Measurements from ENCODE around the gene HMX3. TPM values are rescaled to one million over a fixed set of nuclear protein-coding genes. Genes with fewer than 3 reads are reported as not detected.
A peak's percentile ranks its signal among the peaks of the same experiment; 100 is the strongest.

Gene HMX3
- total RNA-seq, 2 donors from 2014 or later: not detected

DNA sequence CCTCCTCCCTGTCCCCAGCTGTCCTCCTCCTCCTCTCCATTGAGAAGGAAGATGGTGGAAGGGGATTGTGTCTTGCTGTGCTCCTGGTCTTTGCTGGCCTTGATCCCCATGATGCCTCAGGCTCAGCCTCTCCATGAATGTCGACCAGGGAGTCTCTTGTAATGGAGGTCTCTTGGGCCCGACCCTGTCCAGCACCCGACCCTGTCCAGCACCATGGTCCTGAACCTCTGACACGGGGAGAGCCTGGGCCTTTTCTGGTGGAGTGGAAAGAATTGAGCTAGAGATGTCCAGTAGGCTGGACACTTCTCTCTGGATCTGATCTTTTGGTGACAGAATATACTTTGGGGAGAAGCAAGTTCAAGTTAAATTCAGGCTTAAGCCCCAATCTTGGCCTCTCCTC, 42.3 kb upstream of the HMX3 start:
- no peak for ATAC-seq
- DNase-seq: no peak
- intact Hi-C loops (cut with DNase I): no loop called here
- TF ChIP-seq, protein P1, sequence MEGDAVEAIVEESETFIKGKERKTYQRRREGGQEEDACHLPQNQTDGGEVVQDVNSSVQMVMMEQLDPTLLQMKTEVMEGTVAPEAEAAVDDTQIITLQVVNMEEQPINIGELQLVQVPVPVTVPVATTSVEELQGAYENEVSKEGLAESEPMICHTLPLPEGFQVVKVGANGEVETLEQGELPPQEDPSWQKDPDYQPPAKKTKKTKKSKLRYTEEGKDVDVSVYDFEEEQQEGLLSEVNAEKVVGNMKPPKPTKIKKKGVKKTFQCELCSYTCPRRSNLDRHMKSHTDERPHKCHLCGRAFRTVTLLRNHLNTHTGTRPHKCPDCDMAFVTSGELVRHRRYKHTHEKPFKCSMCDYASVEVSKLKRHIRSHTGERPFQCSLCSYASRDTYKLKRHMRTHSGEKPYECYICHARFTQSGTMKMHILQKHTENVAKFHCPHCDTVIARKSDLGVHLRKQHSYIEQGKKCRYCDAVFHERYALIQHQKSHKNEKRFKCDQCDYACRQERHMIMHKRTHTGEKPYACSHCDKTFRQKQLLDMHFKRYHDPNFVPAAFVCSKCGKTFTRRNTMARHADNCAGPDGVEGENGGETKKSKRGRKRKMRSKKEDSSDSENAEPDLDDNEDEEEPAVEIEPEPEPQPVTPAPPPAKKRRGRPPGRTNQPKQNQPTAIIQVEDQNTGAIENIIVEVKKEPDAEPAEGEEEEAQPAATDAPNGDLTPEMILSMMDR (IDR thresholded peaks at IDR 0.05): no peak
- TF ChIP-seq POLR2A (IDR thresholded peaks at IDR 0.05): no peak
- Histone ChIP-seq H3K4me3 (no peak overlapping the region), H3K9me3 (no peaks in the 10 kb centered on the region), H3K27ac (no peak overlapping the region), H3K27me3 (peaks cover 0 to 7% of the 10 kb centered on the region in 2 donors), H3K36me3 (replicated peaks in 1 of 2; ENCODE audit: insufficient read depth in 1 of 2, low read depth in 2 of 2) (no peaks in the 10 kb centered on the region), H3K4me1 (no peaks in the 10 kb centered on the region)
- WGBS, 2 donors: 49 to 58% methylated on average over 4 of the region's 4 CpGs

DNA sequence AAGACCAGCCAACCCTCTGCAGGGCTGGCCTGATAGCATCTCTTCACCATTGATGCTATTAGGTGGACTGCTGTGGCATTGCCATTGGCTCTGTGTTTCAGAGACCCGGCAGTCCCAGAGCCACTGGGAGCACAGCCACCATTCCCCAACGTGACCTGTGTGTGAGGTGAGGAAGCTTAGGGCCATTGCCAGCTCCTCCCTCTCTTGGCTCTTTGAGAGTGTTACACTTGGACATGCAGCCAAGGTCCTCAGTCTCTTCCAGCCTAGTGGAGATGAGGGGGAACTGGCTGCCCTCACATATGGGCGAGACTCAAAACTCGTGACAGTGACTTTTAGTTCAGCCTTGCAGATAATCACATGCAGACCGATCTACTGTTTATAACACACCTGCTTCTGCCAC, 39.3 kb upstream of the HMX3 start:
- Histone ChIP-seq H3K27ac (no peak overlapping the region), H3K4me3 (no peak overlapping the region), H3K9me3 (no peaks in the 10 kb centered on the region), H3K27me3 (peaks cover 0 to 7% of the 10 kb centered on the region in 2 donors), H3K4me1 (no peaks in the 10 kb centered on the region), H3K36me3 (replicated peaks in 1 of 2; ENCODE audit: insufficient read depth in 1 of 2, low read depth in 2 of 2) (no peaks in the 10 kb centered on the region)
- ATAC-seq: no peak
- WGBS, 2 donors: 60 to 68% methylated on average over 4 to 5 of the region's 5 CpGs
- TF ChIP-seq, protein P1 (IDR thresholded peaks at IDR 0.05): no peak
- no peak for TF ChIP-seq POLR2A (IDR thresholded peaks at IDR 0.05)
- intact Hi-C loops (cut with DNase I): no loop called here
- no peak for DNase-seq

DNA sequence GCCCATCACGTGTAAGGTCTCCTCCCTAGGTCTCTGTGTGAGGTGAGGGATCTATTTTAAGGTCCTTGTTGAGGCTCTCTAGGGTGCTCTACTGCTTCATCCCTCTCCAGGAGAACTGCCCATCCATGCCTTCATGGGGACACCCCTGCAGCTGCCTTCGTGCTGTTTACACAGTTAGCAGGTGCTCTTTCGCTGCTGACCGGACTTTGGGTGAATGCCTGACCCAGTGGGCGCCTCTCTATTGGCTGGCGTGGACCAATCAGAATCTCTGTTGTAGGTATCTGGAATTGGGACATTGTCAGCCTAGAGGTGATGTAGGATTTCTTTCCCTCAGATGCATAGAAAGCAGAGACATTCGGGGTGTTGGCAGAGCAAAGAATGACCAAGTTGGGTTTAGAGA, 38.7 kb upstream of the HMX3 start:
- WGBS, 2 donors: 56 to 62% methylated on average over 7 of the region's 7 CpGs
- H3K4me1 ChIP-seq: no peaks in the 10 kb centered on the region
- DNase-seq: no peak
- no peak for ATAC-seq
- peaks cover 0 to 7% of the 10 kb centered on the region in 2 donors for H3K27me3 ChIP-seq
- H3K27ac ChIP-seq: no peak overlapping the region
- intact Hi-C loops (cut with DNase I): no loop called here
- H3K36me3 ChIP-seq (replicated peaks in 1 of 2; ENCODE audit: insufficient read depth in 1 of 2, low read depth in 2 of 2): no peaks in the 10 kb centered on the region
- no peak overlapping the region for H3K4me3 ChIP-seq
- no peaks in the 10 kb centered on the region for H3K9me3 ChIP-seq
- TF ChIP-seq, protein P1 (IDR thresholded peaks at IDR 0.05): no peak
- TF ChIP-seq POLR2A (IDR thresholded peaks at IDR 0.05): no peak

DNA sequence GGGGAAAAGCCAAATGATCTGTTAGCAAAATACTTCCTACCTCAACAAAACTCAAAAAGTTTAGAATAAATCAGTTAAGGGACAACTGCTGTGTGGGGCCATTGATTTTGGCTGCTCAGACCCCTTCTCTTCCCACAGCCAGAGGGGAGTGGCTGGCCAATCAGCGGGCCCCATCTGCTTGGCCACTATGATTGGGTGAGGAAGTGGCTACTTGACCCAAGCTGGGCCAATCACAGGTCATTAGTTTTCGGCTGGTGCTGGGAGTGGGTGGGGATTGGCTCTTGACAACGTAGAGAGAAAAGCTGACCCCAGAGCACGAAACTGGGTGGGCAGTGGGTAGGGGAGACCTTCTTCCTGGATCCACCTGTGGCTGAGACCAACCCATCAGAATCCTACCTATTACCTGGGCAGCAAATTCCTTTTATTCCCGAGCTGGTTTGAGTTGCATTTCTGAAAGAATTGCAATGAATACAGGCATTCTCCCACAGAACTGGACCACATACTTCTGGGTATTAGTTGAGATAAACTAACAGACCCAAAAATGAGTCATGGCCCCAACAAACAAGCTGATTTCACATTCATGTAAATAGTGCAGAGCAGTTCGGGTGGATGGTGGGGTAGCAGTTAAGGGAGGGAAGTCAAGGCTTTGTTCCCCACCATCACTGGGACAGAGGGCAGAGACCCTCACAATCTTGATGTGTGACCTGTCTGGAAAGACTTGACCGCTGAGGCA, 35.6 kb upstream of the HMX3 start:
- Histone ChIP-seq H3K4me3 (no peak overlapping the region), H3K27ac (no peak overlapping the region), H3K4me1 (no peaks in the 10 kb centered on the region), H3K9me3 (no peaks in the 10 kb centered on the region), H3K36me3 (replicated peaks in 1 of 2; ENCODE audit: insufficient read depth in 1 of 2, low read depth in 2 of 2) (no peaks in the 10 kb centered on the region), H3K27me3 (peaks cover 0 to 7% of the 10 kb centered on the region in 2 donors)
- intact Hi-C loops (cut with DNase I): no loop called here
- DNase-seq (no peak), ATAC-seq (no peak)
- TF ChIP-seq, protein P1 (IDR thresholded peaks at IDR 0.05): no peak
- no peak for TF ChIP-seq POLR2A (IDR thresholded peaks at IDR 0.05)
- 71 to 72% methylated on average over 7 of the region's 7 CpGs for WGBS, 2 donors

DNA sequence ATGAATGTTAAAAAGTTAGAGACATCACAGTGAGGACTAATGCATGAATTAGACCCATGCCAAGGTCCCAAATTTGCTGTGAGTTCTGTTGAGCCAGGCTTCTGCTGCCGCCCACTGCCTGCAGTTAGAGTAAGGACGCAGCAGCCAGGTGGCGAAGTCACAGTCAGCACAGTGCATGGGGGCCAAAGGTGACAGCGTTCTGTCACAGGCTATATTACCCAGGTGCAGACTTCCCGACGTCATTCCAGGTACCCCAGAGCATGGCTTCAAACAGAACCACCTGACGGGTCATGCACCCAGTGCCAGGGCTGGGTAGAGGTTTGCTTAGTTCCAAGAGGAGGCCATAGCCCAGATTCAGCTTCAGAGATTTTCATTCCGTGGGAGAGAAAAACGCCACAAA, 33.9 kb upstream of the HMX3 start:
- DNase-seq: peak in 1 of 4 donors; percentile 11
- H3K4me1 ChIP-seq: no peaks in the 10 kb centered on the region
- no peaks in the 10 kb centered on the region for H3K9me3 ChIP-seq
- peaks cover 0 to under 1% of the 10 kb centered on the region in 2 donors for H3K27me3 ChIP-seq
- H3K27ac ChIP-seq: no peak overlapping the region
- no peak for ATAC-seq
- TF ChIP-seq, protein P1 (IDR thresholded peaks at IDR 0.05): peak in 1 of 7 experiments; percentile 8
- no peak for TF ChIP-seq POLR2A (IDR thresholded peaks at IDR 0.05)
- intact Hi-C loops (cut with DNase I): no loop called here
- WGBS, 2 donors: 22 to 27% methylated on average over 8 to 9 of the region's 9 CpGs
- no peaks in the 10 kb centered on the region for H3K36me3 ChIP-seq (replicated peaks in 1 of 2; ENCODE audit: insufficient read depth in 1 of 2, low read depth in 2 of 2)
- H3K4me3 ChIP-seq: no peak overlapping the region
